Measurements from ENCODE around the gene CLNK. TPM values are rescaled to one million over a fixed set of nuclear protein-coding genes. Genes with fewer than 3 reads are reported as not detected.

CLNK gene
- total and polyA plus RNA-seq, 4 donors: under 0.01 to 0.26 (median 0.11) TPM

- no peaks in the 10 kb centered on the region for H3K36me3 ChIP-seq (ENCODE audit: control insufficient read depth, insufficient read depth, low read length)
- H3K27me3 ChIP-seq (ENCODE audit: control insufficient read depth, insufficient read depth, low read length): no peaks in the 10 kb centered on the region
- H3K27ac ChIP-seq (ENCODE audit: low read depth, low read length): no peak overlapping the region
- H3K9me3 ChIP-seq (ENCODE audit: control insufficient read depth, insufficient read depth, low read length): no peaks in the 10 kb centered on the region
- no peaks in the 10 kb centered on the region for H3K4me1 ChIP-seq (ENCODE audit: control insufficient read depth, insufficient read depth, low read length)
- H3K4me3 ChIP-seq (ENCODE audit: low read depth, low read length): no peak overlapping the region
- 94% methylated on average over 2 of the region's 3 CpGs for WGBS (ENCODE audit: insufficient coverage)
- DNase-seq (ENCODE audit: low read depth in 4 of 6, low spot score in 6 of 6): no peak
Observed at GRCh38 chr4:10491401-10491800, 193.2 kb downstream of the CLNK start.

- 100% methylated on average over 2 of the region's 5 CpGs for WGBS (ENCODE audit: insufficient coverage)
- no peaks in the 10 kb centered on the region for H3K4me1 ChIP-seq (ENCODE audit: control insufficient read depth, insufficient read depth, low read length)
- H3K27me3 ChIP-seq (ENCODE audit: control insufficient read depth, insufficient read depth, low read length): no peaks in the 10 kb centered on the region
- no peak overlapping the region for H3K27ac ChIP-seq (ENCODE audit: low read depth, low read length)
- H3K9me3 ChIP-seq (ENCODE audit: control insufficient read depth, insufficient read depth, low read length): no peaks in the 10 kb centered on the region
- no peak for DNase-seq (ENCODE audit: low read depth in 4 of 6, low spot score in 6 of 6)
- no peaks in the 10 kb centered on the region for H3K36me3 ChIP-seq (ENCODE audit: control insufficient read depth, insufficient read depth, low read length)
- no peak overlapping the region for H3K4me3 ChIP-seq (ENCODE audit: low read depth, low read length)
Observed at GRCh38 chr4:10490996-10491395, 193.6 kb downstream of the CLNK start.

GRCh38 chr4:10482913-10483312 is 201.7 kb downstream of the CLNK start:
- Histone ChIP-seq H3K27ac (ENCODE audit: low read depth, low read length) (no peak overlapping the region), H3K4me1 (ENCODE audit: control insufficient read depth, insufficient read depth, low read length) (no peaks in the 10 kb centered on the region), H3K9me3 (ENCODE audit: control insufficient read depth, insufficient read depth, low read length) (no peaks in the 10 kb centered on the region), H3K27me3 (ENCODE audit: control insufficient read depth, insufficient read depth, low read length) (no peaks in the 10 kb centered on the region), H3K4me3 (ENCODE audit: low read depth, low read length) (no peak overlapping the region), H3K36me3 (ENCODE audit: control insufficient read depth, insufficient read depth, low read length) (no peaks in the 10 kb centered on the region)
- WGBS (ENCODE audit: insufficient coverage): 68% methylated on average over 4 of the region's 5 CpGs
- DNase-seq (ENCODE audit: low read depth in 4 of 6, low spot score in 6 of 6): no peak

- Histone ChIP-seq H3K27me3 (ENCODE audit: control insufficient read depth, insufficient read depth, low read length) (no peaks in the 10 kb centered on the region), H3K9me3 (ENCODE audit: control insufficient read depth, insufficient read depth, low read length) (no peaks in the 10 kb centered on the region)
- 87% methylated on average over 4 of the region's 5 CpGs for WGBS (ENCODE audit: insufficient coverage)
Observed at GRCh38 chr4:10480616-10481015, 204.0 kb downstream of the CLNK start.

GRCh38 chr4:10478621-10479020 is 205.9 kb downstream of the CLNK start:
- Histone ChIP-seq H3K4me3 (ENCODE audit: low read depth, low read length) (no peak overlapping the region), H3K4me1 (ENCODE audit: control insufficient read depth, insufficient read depth, low read length) (no peaks in the 10 kb centered on the region), H3K36me3 (ENCODE audit: control insufficient read depth, insufficient read depth, low read length) (no peaks in the 10 kb centered on the region), H3K27ac (ENCODE audit: low read depth, low read length) (no peak overlapping the region), H3K9me3 (ENCODE audit: control insufficient read depth, insufficient read depth, low read length) (no peaks in the 10 kb centered on the region), H3K27me3 (ENCODE audit: control insufficient read depth, insufficient read depth, low read length) (no peaks in the 10 kb centered on the region)
- no peak for DNase-seq (ENCODE audit: low read depth in 4 of 6, low spot score in 6 of 6)

More at GRCh38 chr4:10480616-10481015, 204.0 kb downstream of the CLNK start:
- Histone ChIP-seq H3K4me3 (ENCODE audit: low read depth, low read length) (no peak overlapping the region), H3K27ac (ENCODE audit: low read depth, low read length) (no peak overlapping the region), H3K4me1 (ENCODE audit: control insufficient read depth, insufficient read depth, low read length) (no peaks in the 10 kb centered on the region), H3K36me3 (ENCODE audit: control insufficient read depth, insufficient read depth, low read length) (no peaks in the 10 kb centered on the region)
- DNase-seq (ENCODE audit: low read depth in 4 of 6, low spot score in 6 of 6): no peak

- no peak for DNase-seq (ENCODE audit: low read depth in 4 of 6, low spot score in 6 of 6)
- H3K9me3 ChIP-seq (ENCODE audit: control insufficient read depth, insufficient read depth, low read length): no peaks in the 10 kb centered on the region
- no peaks in the 10 kb centered on the region for H3K36me3 ChIP-seq (ENCODE audit: control insufficient read depth, insufficient read depth, low read length)
- no peaks in the 10 kb centered on the region for H3K27me3 ChIP-seq (ENCODE audit: control insufficient read depth, insufficient read depth, low read length)
- H3K4me3 ChIP-seq (ENCODE audit: low read depth, low read length): no peak overlapping the region
- WGBS (ENCODE audit: insufficient coverage): 93% methylated on average over 2 of the region's 5 CpGs
- H3K4me1 ChIP-seq (ENCODE audit: control insufficient read depth, insufficient read depth, low read length): no peaks in the 10 kb centered on the region
- no peak overlapping the region for H3K27ac ChIP-seq (ENCODE audit: low read depth, low read length)
Observed at GRCh38 chr4:10470505-10470904, 214.1 kb downstream of the CLNK start.

GRCh38 chr4:10466161-10466560 is 218.4 kb downstream of the CLNK start:
- H3K36me3 ChIP-seq (ENCODE audit: control insufficient read depth, insufficient read depth, low read length): no peaks in the 10 kb centered on the region
- WGBS (ENCODE audit: insufficient coverage): 100% methylated on average over 1 of the region's 5 CpGs

GRCh38 chr4:10462876-10463275 is 221.7 kb downstream of the CLNK start:
- 93% methylated on average over 3 of the region's 4 CpGs for WGBS (ENCODE audit: insufficient coverage)
- no peak for DNase-seq (ENCODE audit: low read depth in 4 of 6, low spot score in 6 of 6)
- H3K27ac ChIP-seq (ENCODE audit: low read depth, low read length): no peak overlapping the region
- H3K4me3 ChIP-seq (ENCODE audit: low read depth, low read length): no peak overlapping the region
- H3K4me1 ChIP-seq (ENCODE audit: control insufficient read depth, insufficient read depth, low read length): peaks cover 12% of the 10 kb centered on the region
- no peaks in the 10 kb centered on the region for H3K36me3 ChIP-seq (ENCODE audit: control insufficient read depth, insufficient read depth, low read length)
- peaks cover 1% of the 10 kb centered on the region for H3K9me3 ChIP-seq (ENCODE audit: control insufficient read depth, insufficient read depth, low read length)
- H3K27me3 ChIP-seq (ENCODE audit: control insufficient read depth, insufficient read depth, low read length): peaks cover 21% of the 10 kb centered on the region

More at GRCh38 chr4:10466161-10466560, 218.4 kb downstream of the CLNK start:
- H3K27ac ChIP-seq (ENCODE audit: low read depth, low read length): no peak overlapping the region
- H3K4me1 ChIP-seq (ENCODE audit: control insufficient read depth, insufficient read depth, low read length): peaks cover 8% of the 10 kb centered on the region
- peaks cover 12% of the 10 kb centered on the region for H3K27me3 ChIP-seq (ENCODE audit: control insufficient read depth, insufficient read depth, low read length)
- no peak for DNase-seq (ENCODE audit: low read depth in 4 of 6, low spot score in 6 of 6)
- H3K4me3 ChIP-seq (ENCODE audit: low read depth, low read length): no peak overlapping the region
- H3K9me3 ChIP-seq (ENCODE audit: control insufficient read depth, insufficient read depth, low read length): peaks cover 1% of the 10 kb centered on the region

- Histone ChIP-seq H3K4me3 (ENCODE audit: low read depth, low read length) (peak overlapping the region; percentile 48), H3K36me3 (ENCODE audit: control insufficient read depth, insufficient read depth, low read length) (no peaks in the 10 kb centered on the region), H3K9me3 (ENCODE audit: control insufficient read depth, insufficient read depth, low read length) (peaks cover 1% of the 10 kb centered on the region), H3K27ac (ENCODE audit: low read depth, low read length) (no peak overlapping the region), H3K27me3 (ENCODE audit: control insufficient read depth, insufficient read depth, low read length) (peaks cover 21% of the 10 kb centered on the region), H3K4me1 (ENCODE audit: control insufficient read depth, insufficient read depth, low read length) (peaks cover 17% of the 10 kb centered on the region)
- no peak for DNase-seq (ENCODE audit: low read depth in 4 of 6, low spot score in 6 of 6)
- WGBS (ENCODE audit: insufficient coverage): 36% methylated on average over 27 of the region's 27 CpGs
Observed at GRCh38 chr4:10461850-10462400, 222.6 kb downstream of the CLNK start.

- peaks cover 21% of the 10 kb centered on the region for H3K27me3 ChIP-seq (ENCODE audit: control insufficient read depth, insufficient read depth, low read length)
- peaks cover 1% of the 10 kb centered on the region for H3K9me3 ChIP-seq (ENCODE audit: control insufficient read depth, insufficient read depth, low read length)
- 3% methylated on average over 57 of the region's 72 CpGs for WGBS (ENCODE audit: insufficient coverage)
- no peaks in the 10 kb centered on the region for H3K36me3 ChIP-seq (ENCODE audit: control insufficient read depth, insufficient read depth, low read length)
- peak in 4 of 6 donors; percentile 49 to 91 (median 70) for DNase-seq (ENCODE audit: low read depth in 4 of 6, low spot score in 6 of 6)
- H3K4me1 ChIP-seq (ENCODE audit: control insufficient read depth, insufficient read depth, low read length): peaks cover 21% of the 10 kb centered on the region
- no peak overlapping the region for H3K27ac ChIP-seq (ENCODE audit: low read depth, low read length)
- H3K4me3 ChIP-seq (ENCODE audit: low read depth, low read length): peak overlapping the region; percentile 48
Observed at GRCh38 chr4:10461091-10461849, 223.3 kb downstream of the CLNK start.
